ENCODE measurements around the gene CRIM1.

GRCh38 chr2:36489281-36489680, 133.7 kb downstream of the CRIM1 start:
- TF ChIP-seq POLR2A (IDR thresholded peaks at IDR 0.05) (no peak), CTCF (IDR thresholded peaks at IDR 0.05 in 4 of 5, conservative IDR thresholded peaks at IDR 0.05 in 1 of 5) (no peak)
